ENCODE results near the gene MACROD2.

DNA sequence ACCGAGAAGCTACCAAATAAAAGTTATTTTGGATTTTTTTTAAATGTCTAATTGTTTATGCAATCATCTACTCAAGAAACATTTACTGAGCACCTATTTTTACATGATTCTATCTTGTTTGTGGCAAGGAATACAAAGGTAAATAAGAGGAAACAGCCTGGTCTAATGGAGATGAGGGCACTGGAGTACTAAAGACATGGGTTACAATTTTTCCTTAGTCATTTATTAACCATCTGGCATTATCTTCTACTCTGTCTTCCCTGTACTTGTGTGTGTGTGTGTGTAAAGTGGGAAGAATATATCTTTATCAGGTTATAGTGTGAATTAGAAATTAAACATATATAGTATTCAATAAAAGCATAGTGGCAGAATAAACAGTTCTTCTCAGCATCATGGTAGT, 797.6 kb downstream of the MACROD2 start:
- TF ChIP-seq, protein P1, sequence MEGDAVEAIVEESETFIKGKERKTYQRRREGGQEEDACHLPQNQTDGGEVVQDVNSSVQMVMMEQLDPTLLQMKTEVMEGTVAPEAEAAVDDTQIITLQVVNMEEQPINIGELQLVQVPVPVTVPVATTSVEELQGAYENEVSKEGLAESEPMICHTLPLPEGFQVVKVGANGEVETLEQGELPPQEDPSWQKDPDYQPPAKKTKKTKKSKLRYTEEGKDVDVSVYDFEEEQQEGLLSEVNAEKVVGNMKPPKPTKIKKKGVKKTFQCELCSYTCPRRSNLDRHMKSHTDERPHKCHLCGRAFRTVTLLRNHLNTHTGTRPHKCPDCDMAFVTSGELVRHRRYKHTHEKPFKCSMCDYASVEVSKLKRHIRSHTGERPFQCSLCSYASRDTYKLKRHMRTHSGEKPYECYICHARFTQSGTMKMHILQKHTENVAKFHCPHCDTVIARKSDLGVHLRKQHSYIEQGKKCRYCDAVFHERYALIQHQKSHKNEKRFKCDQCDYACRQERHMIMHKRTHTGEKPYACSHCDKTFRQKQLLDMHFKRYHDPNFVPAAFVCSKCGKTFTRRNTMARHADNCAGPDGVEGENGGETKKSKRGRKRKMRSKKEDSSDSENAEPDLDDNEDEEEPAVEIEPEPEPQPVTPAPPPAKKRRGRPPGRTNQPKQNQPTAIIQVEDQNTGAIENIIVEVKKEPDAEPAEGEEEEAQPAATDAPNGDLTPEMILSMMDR (IDR thresholded peaks at IDR 0.05) = no peak
- no peak for TF ChIP-seq POLR2A (IDR thresholded peaks at IDR 0.05)

Measured in body of pancreas (tissue), 4 donors.